HG03064 (cell line): ENCODE results near the gene AOX1.

Experiments
- ATAC-seq: cut with Tn5 transposase; IDR thresholded peaks from one replicate; pipeline ENCODE4 v1.9.1; 2021; ENCODE audit warnings: low read depth; ENCODE audit not compliant: unreplicated experiment

The AOX1 gene

GRCh38 chr2:200600549-200601225 lies 14.9 kb downstream of the AOX1 start:
- no peak for ATAC-seq

- ATAC-seq = no peak
These were observed 16.8 kb downstream of the AOX1 start for GRCh38 chr2:200602584-200602983.

GRCh38 chr2:200603972-200604371 lies 18.2 kb downstream of the AOX1 start:
- ATAC-seq = no peak

GRCh38 chr2:200604571-200605255 lies 18.9 kb downstream of the AOX1 start:
- no peak for ATAC-seq

- ATAC-seq = no peak
These were observed 22.7 kb downstream of the AOX1 start for GRCh38 chr2:200608341-200609027.

GRCh38 chr2:200609028-200609614 lies 23.3 kb downstream of the AOX1 start:
- no peak for ATAC-seq

- ATAC-seq = peak; percentile 56
These were observed 24.4 kb downstream of the AOX1 start for GRCh38 chr2:200610217-200610616.

- no peak for ATAC-seq
These were observed 27.9 kb downstream of the AOX1 start for GRCh38 chr2:200613692-200614091.

- ATAC-seq = no peak
These were observed 28.4 kb downstream of the AOX1 start for GRCh38 chr2:200614249-200614648.

- ATAC-seq = peak; percentile 50
These were observed 29.4 kb downstream of the AOX1 start for GRCh38 chr2:200615247-200615646.

- ATAC-seq = peak; percentile 53
These were observed 30.4 kb downstream of the AOX1 start for GRCh38 chr2:200616193-200616592.

- ATAC-seq = no peak
These were observed 30.8 kb downstream of the AOX1 start for GRCh38 chr2:200616656-200617055.

GRCh38 chr2:200617156-200618053 lies 31.6 kb downstream of the AOX1 start:
- no peak for ATAC-seq

- ATAC-seq = no peak
These were observed 32.2 kb downstream of the AOX1 start for GRCh38 chr2:200618054-200618419.

GRCh38 chr2:200618590-200619021 lies 32.8 kb downstream of the AOX1 start:
- no peak for ATAC-seq

- ATAC-seq = no peak
These were observed 33.5 kb downstream of the AOX1 start for GRCh38 chr2:200619279-200619678.

GRCh38 chr2:200620606-200621390 lies 35.0 kb downstream of the AOX1 start:
- no peak for ATAC-seq

- no peak for ATAC-seq
These were observed 36.3 kb downstream of the AOX1 start for GRCh38 chr2:200622106-200622505.

GRCh38 chr2:200624026-200624425 lies 38.2 kb downstream of the AOX1 start:
- no peak for ATAC-seq

- ATAC-seq = no peak
These were observed 38.8 kb downstream of the AOX1 start for GRCh38 chr2:200624658-200625057.
